H9 (cell line): ENCODE measurements around the gene TMOD4. TPM values are rescaled to one million over a fixed set of nuclear protein-coding genes. Genes with fewer than 3 reads are reported as not detected.

Source experiments
- DNase-seq: peaks from one replicate; pipeline ENCODE4 v3.0.0-alpha.2; 2017
- H2AFZ ChIP-seq: one replicate; pipeline ENCODE4 v1.6.1; 2013; ENCODE audit warnings: mild to moderate bottlenecking, low read length, control low read depth, moderate library complexity
- H2AK5ac ChIP-seq: 2 replicates; pipeline ENCODE4 v1.6.1; 2013; ENCODE audit warnings: low read length, control low read depth, mixed read lengths; ENCODE audit not compliant: insufficient read length
- H2BK120ac ChIP-seq: one replicate; pipeline ENCODE4 v1.6.1; 2013; ENCODE audit warnings: low read depth, mild to moderate bottlenecking, low read length, control low read depth, inconsistent platforms; ENCODE audit not compliant: poor library complexity, severe bottlenecking
- H2BK12ac ChIP-seq: 2 replicates; pipeline ENCODE4 v1.6.1; 2013; ENCODE audit warnings: low read length, control low read depth, mixed read lengths, low read depth; ENCODE audit not compliant: insufficient read length
- H2BK15ac ChIP-seq: 2 replicates; pipeline ENCODE4 v1.6.1; 2013; ENCODE audit warnings: low read depth, low read length, control low read depth
- H2BK20ac ChIP-seq: one replicate; pipeline ENCODE4 v1.6.1; 2013; ENCODE audit warnings: low read depth, mild to moderate bottlenecking, low read length, control low read depth, inconsistent platforms; ENCODE audit not compliant: poor library complexity, severe bottlenecking
- H2BK5ac ChIP-seq: 2 replicates; pipeline ENCODE4 v1.6.1; 2013; ENCODE audit warnings: low read length, control low read depth, mixed read lengths; ENCODE audit not compliant: insufficient read length
- H3K14ac ChIP-seq: 2 replicates; pipeline ENCODE4 v1.6.1; 2013; ENCODE audit warnings: low read length, control low read depth; ENCODE audit not compliant: insufficient read depth
- H3K18ac ChIP-seq: 2 replicates; pipeline ENCODE4 v1.6.1; 2013; ENCODE audit warnings: low read depth, mild to moderate bottlenecking, mixed read lengths, low read length, control low read depth; ENCODE audit not compliant: insufficient read length
- H3K23ac ChIP-seq: 2 replicates; pipeline ENCODE4 v1.6.1; 2013; ENCODE audit warnings: low read length, control low read depth, mixed read lengths, low read depth; ENCODE audit not compliant: insufficient read length
- H3K23me2 ChIP-seq: 2 replicates; pipeline ENCODE4 v1.6.1; 2013; ENCODE audit warnings: low read depth, mild to moderate bottlenecking, mixed read lengths, low read length, control low read depth; ENCODE audit not compliant: insufficient read length, poor library complexity, severe bottlenecking
- H3K27ac ChIP-seq: 2 replicates; pipeline ENCODE4 v1.5.1; 2013; ENCODE audit warnings: low read length, control low read depth, mixed read lengths, low read depth; ENCODE audit not compliant: insufficient read length
- H3K27me3 ChIP-seq: 2 replicates; pipeline ENCODE4 v1.6.1; 2013; ENCODE audit warnings: low read length, control low read depth, inconsistent platforms; ENCODE audit not compliant: insufficient read depth
- H3K4ac ChIP-seq: 2 replicates; pipeline ENCODE4 v1.6.1; 2013; ENCODE audit warnings: low read depth, mild to moderate bottlenecking, control low read depth, inconsistent platforms, low read length, moderate library complexity
- H3K4me1 ChIP-seq: 2 replicates; pipeline ENCODE4 v1.6.1; 2013; ENCODE audit warnings: low read length, control low read depth, inconsistent platforms; ENCODE audit not compliant: insufficient read depth
- H3K4me2 ChIP-seq: 2 replicates; pipeline ENCODE4 v1.6.1; 2013; ENCODE audit warnings: low read length, control low read depth, mixed read lengths; ENCODE audit not compliant: insufficient read length, insufficient read depth
- H3K56ac ChIP-seq: 2 replicates; pipeline ENCODE4 v1.6.1; 2013; ENCODE audit warnings: low read depth, mild to moderate bottlenecking, mixed read lengths, low read length, control low read depth; ENCODE audit not compliant: insufficient read length
- H3K79me1 ChIP-seq: 2 replicates; pipeline ENCODE4 v1.6.1; 2013; ENCODE audit warnings: low read depth, mild to moderate bottlenecking, moderate library complexity, low read length, control low read depth, inconsistent platforms; ENCODE audit not compliant: insufficient read depth, poor library complexity, severe bottlenecking
- H3K79me2 ChIP-seq: 2 replicates; pipeline ENCODE4 v1.6.1; 2013; ENCODE audit warnings: low read length, control low read depth, inconsistent platforms; ENCODE audit not compliant: insufficient read depth
- H3K9ac ChIP-seq: 2 replicates; pipeline ENCODE4 v1.6.1; 2013; ENCODE audit warnings: low read length, control low read depth, mixed read lengths; ENCODE audit not compliant: insufficient read length; ENCODE audit errors: extremely low read depth
- H3K9me3 ChIP-seq: one replicate; pipeline ENCODE4 v1.6.1; 2013; ENCODE audit warnings: low read depth, low read length, inconsistent platforms; ENCODE audit not compliant: control insufficient read depth
- H3T11ph ChIP-seq: one replicate; pipeline ENCODE4 v1.6.1; 2013; ENCODE audit warnings: mild to moderate bottlenecking, low read length, control low read depth, inconsistent platforms
- H4K20me1 ChIP-seq: one replicate; pipeline ENCODE4 v1.6.1; 2013; ENCODE audit not compliant: control insufficient read depth, insufficient read length, insufficient read depth
- H4K5ac ChIP-seq: 2 replicates; pipeline ENCODE4 v1.6.1; 2013; ENCODE audit warnings: low read depth, mild to moderate bottlenecking, mixed read lengths, low read length, control low read depth; ENCODE audit not compliant: insufficient read length
- H4K8ac ChIP-seq: replicated peaks from 2 replicates; pipeline ENCODE4 v1.6.1; 2013; ENCODE audit warnings: low read length, control low read depth, mixed read lengths, low read depth; ENCODE audit not compliant: insufficient read length
- H4K91ac ChIP-seq: 2 replicates; pipeline ENCODE4 v1.6.1; 2013; ENCODE audit warnings: low read depth, mild to moderate bottlenecking, moderate library complexity, mixed read lengths, low read length, control low read depth; ENCODE audit not compliant: insufficient read length
- H3K27ac Mint-ChIP-seq, 3 experiments: 2 replicates in 2 of 3; 3 replicates in 1 of 3; pipeline ENCODE4 v1.8.0; 2020 to 2021; ENCODE audit warnings: mixed read lengths in 3 of 3, mild to moderate bottlenecking in 1 of 3, moderate library complexity in 1 of 3
- H3K27me3 Mint-ChIP-seq: 2 replicates; pipeline ENCODE4 v1.8.0; 2021; ENCODE audit warnings: low read depth, mild to moderate bottlenecking, moderate library complexity, mixed read lengths
- H3K36me3 Mint-ChIP-seq, 3 experiments: 2 replicates in 2 of 3; 3 replicates in 1 of 3; pipeline ENCODE4 v1.8.0; 2020 to 2021; ENCODE audit warnings: low read depth in 3 of 3, mixed read lengths in 3 of 3; ENCODE audit not compliant: insufficient read depth in 1 of 3
- H3K4me1 Mint-ChIP-seq, 2 experiments: 2 replicates each; pipeline ENCODE4 v1.8.0; 2020; ENCODE audit warnings: mixed read lengths in 2 of 2
- H3K4me3 Mint-ChIP-seq, 2 experiments: 2 replicates in 1 of 2; 3 replicates in 1 of 2; pipeline ENCODE4 v1.8.0; 2020 to 2021; ENCODE audit warnings: mild to moderate bottlenecking in 2 of 2, mixed read lengths in 2 of 2, moderate library complexity in 1 of 2
- H3K9me3 Mint-ChIP-seq, 2 experiments: 2 replicates in 1 of 2; 3 replicates in 1 of 2; pipeline ENCODE4 v1.8.0; 2020; ENCODE audit warnings: mild to moderate bottlenecking in 2 of 2, mixed read lengths in 2 of 2, moderate library complexity in 1 of 2
- CTCF ChIP-seq: fragments of 200-600 bp; sonication (generic); conservative IDR thresholded peaks from 3 replicates; pipeline ENCODE4 v1.8.0; 2021; ENCODE audit warnings: antibody characterized with exemption, mild to moderate bottlenecking
- WGBS: extraction: QIAGEN DNeasy Blood & Tissue Kit; methylation state at CpG from one replicate; pipeline ENCODE4 v1.1.7; 2013; ENCODE audit warnings: missing lambda C conversion rate, low lambda C conversion rate, mixed read lengths; ENCODE audit not compliant: insufficient read length; ENCODE audit errors: extremely low coverage; 5-methylcytosine and 5-hydroxymethylcytosine counted together
- total RNA-seq: library from RNA; stranded (reverse); gene quantifications from 2 replicates; pipeline ENCODE4 v1.2.1, GENCODE V29; 2021

Gene TMOD4
- total RNA-seq, 1 experiment from 2014 or later = 0.42 TPM

GRCh38 chr1:151166505-151166956 lies 9.2 kb downstream of the TMOD4 start:
- no peaks in the 10 kb centered on the region for H4K20me1 ChIP-seq
- Mint-ChIP-seq H3K27ac (peak overlapping the region; percentile 96 to 99 (median 98); a peak in 5 of 7 replicates), H3K36me3 (peaks cover 17 to 39% (median 37%) of the 10 kb centered on the region in 3 experiments; a peak in 6 of 7 replicates), H3K9me3 (no peaks in the 10 kb centered on the region; a peak in 1 of 5 replicates), H3K4me1 (peaks cover 22 to 27% of the 10 kb centered on the region in 2 experiments), H3K4me3 (peak overlapping the region; percentile 96 to 98), H3K27me3 (peaks cover 3% of the 10 kb centered on the region; the same call in 1 of the 2 replicates)
- H3K79me1 ChIP-seq = no peaks in the 10 kb centered on the region
- no peak overlapping the region for H2BK15ac ChIP-seq
- H3K27me3 ChIP-seq = no peaks in the 10 kb centered on the region
- no peak overlapping the region for H2BK12ac ChIP-seq
- H3K9me3 ChIP-seq = no peaks in the 10 kb centered on the region
- no peak overlapping the region for H4K5ac ChIP-seq
- no peak for TF ChIP-seq CTCF
- no peak overlapping the region for H3K23ac ChIP-seq
- H3K23me2 ChIP-seq = peaks cover 13% of the 10 kb centered on the region
- no peak overlapping the region for H2BK20ac ChIP-seq
- H3K79me2 ChIP-seq = no peaks in the 10 kb centered on the region
- H3K14ac ChIP-seq = no peak overlapping the region
- no CpG with 5 or more reads among the region's 15 CpGs for WGBS
- no peak overlapping the region for H3K18ac ChIP-seq
- no peak overlapping the region for H2AFZ ChIP-seq
- DNase-seq = no peak
- H3K4me2 ChIP-seq = peak overlapping the region; percentile 70
- H3K4me1 ChIP-seq = 0 out of 2 replicates have a peak, but pooled peaks cover 4% of the 10 kb centered on the region
- H4K8ac ChIP-seq = no peak overlapping the region
- no peak overlapping the region for H4K91ac ChIP-seq
- H2AK5ac ChIP-seq = no peak overlapping the region
- no peak overlapping the region for H3K56ac ChIP-seq
- no peak overlapping the region for H2BK120ac ChIP-seq
- H3K4ac ChIP-seq = no peak overlapping the region
- H3K9ac ChIP-seq = peak overlapping the region; percentile 83
- H3T11ph ChIP-seq = no peak overlapping the region
- H3K27ac ChIP-seq = no peak overlapping the region
- H2BK5ac ChIP-seq = no peak overlapping the region
